Effector memory CD8-positive, alpha-beta T cell (primary cell): ENCODE measurements around the gene MEMO1.
A peak's percentile ranks its signal among the peaks of the same experiment; 100 is the strongest.
"Not testable (repeated sequence)": the region's sequence is repeated elsewhere in the genome, so short reads cannot be mapped to it uniquely, and the experiment has no call there.

Source experiments
- ATAC-seq: fragments of 150-1000 bp; cut with Tn5 transposase; replicated peaks from 2 replicates; pipeline ENCODE4 v1.10.0; 2021; ENCODE audit warnings: mild to moderate bottlenecking, moderate library complexity
- DNase-seq, 3 experiments: peaks; one replicate each; pipeline ENCODE4 v3.0.0; 2021
- H3K27ac Mint-ChIP-seq, 2 donors: one replicate each; pipeline ENCODE4 v1.8.0; 2022; ENCODE audit warnings: mild to moderate bottlenecking in 2 of 2, mixed read lengths in 2 of 2, moderate library complexity in 2 of 2
- H3K27me3 Mint-ChIP-seq, 2 donors: one replicate each; pipeline ENCODE4 v1.8.0; 2022; ENCODE audit warnings: mixed read lengths in 2 of 2
- H3K36me3 Mint-ChIP-seq: one replicate; pipeline ENCODE4 v1.8.0; 2022; ENCODE audit warnings: mild to moderate bottlenecking, moderate library complexity, mixed read lengths; ENCODE audit not compliant: insufficient read depth
- H3K4me1 Mint-ChIP-seq, 2 donors: one replicate each; pipeline ENCODE4 v1.8.0; 2022; ENCODE audit warnings: low read depth in 2 of 2, mixed read lengths in 2 of 2
- H3K4me3 Mint-ChIP-seq, 2 donors: one replicate each; pipeline ENCODE4 v1.8.0; 2022; ENCODE audit warnings: mild to moderate bottlenecking in 2 of 2, mixed read lengths in 2 of 2, moderate library complexity in 2 of 2
- H3K9me3 Mint-ChIP-seq, 2 donors: one replicate each; pipeline ENCODE4 v1.8.0; 2022; ENCODE audit warnings: mixed read lengths in 2 of 2

The MEMO1 gene

GRCh38 chr2:31962757-31963361 lies 47.9 kb downstream of the MEMO1 start:
- DNase-seq (no peak), ATAC-seq (no peak)
- Mint-ChIP-seq H3K36me3 (peaks cover 5% of the 10 kb centered on the region), H3K27me3 (no peaks in the 10 kb centered on the region), H3K4me1 (peaks cover 19 to 43% of the 10 kb centered on the region in 2 donors), H3K9me3 (no peaks in the 10 kb centered on the region), H3K27ac (peak overlapping the region in 1 of 2 donors; percentile 64), H3K4me3 (no peak overlapping the region)

- ATAC-seq (peak; percentile 42), DNase-seq (no peak)
- Mint-ChIP-seq H3K9me3 (no peaks in the 10 kb centered on the region), H3K36me3 (peaks cover 10% of the 10 kb centered on the region), H3K4me3 (peak overlapping the region; percentile 5 to 23), H3K4me1 (peaks cover 21 to 41% of the 10 kb centered on the region in 2 donors), H3K27me3 (no peaks in the 10 kb centered on the region), H3K27ac (peak overlapping the region; percentile 62 to 68)
These were observed 52.6 kb downstream of the MEMO1 start for GRCh38 chr2:31958140-31958717.

DNA sequence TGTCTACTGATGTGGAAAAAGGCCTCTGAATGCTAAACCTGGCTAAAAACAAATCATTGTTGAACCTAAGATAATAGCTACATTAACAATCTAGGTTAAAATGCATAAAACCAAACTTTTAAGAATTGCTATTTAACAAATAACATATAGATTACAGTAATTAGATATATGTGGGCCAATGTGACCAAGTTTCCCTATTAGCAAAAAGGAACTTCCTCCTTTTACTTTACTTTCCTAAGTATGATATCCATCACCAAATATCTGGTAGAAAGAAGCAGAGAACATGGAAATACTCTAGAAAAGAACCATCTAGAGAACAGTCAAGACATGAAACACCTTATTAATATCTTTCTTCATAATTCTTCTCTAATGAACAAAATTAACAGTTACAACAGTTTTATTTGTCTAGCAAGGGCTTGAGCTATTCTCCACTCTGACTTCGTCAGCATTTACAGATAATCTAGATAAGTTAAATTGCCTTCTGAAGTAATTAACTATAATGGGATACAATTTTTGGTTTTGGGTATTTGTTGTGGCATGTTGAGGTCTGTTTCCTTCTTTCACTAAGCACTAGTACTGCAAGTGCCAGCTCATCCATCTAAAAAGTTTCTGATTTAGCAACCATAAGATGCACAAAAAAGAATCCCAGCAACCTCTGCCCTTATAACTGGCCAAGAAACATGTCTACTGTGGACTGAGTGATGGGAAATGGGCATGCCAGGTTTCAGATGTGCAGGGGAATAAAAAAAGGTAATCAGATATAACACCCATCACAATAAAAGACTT lies 53.3 kb downstream of the MEMO1 start:
- H3K27me3 Mint-ChIP-seq: no peaks in the 10 kb centered on the region
- peak overlapping the region; percentile 62 to 68 for H3K27ac Mint-ChIP-seq
- H3K4me1 Mint-ChIP-seq: peaks cover 16 to 35% of the 10 kb centered on the region in 2 donors
- peaks cover 10% of the 10 kb centered on the region for H3K36me3 Mint-ChIP-seq
- H3K9me3 Mint-ChIP-seq: no peaks in the 10 kb centered on the region
- no peak for ATAC-seq
- DNase-seq: no peak
- peak overlapping the region in 1 of 2 donors; percentile 59 for H3K4me3 Mint-ChIP-seq

GRCh38 chr2:31956934-31957333 lies 53.9 kb downstream of the MEMO1 start:
- H3K4me1 Mint-ChIP-seq: peaks cover 14 to 28% of the 10 kb centered on the region in 2 donors
- H3K9me3 Mint-ChIP-seq, H3K27me3 Mint-ChIP-seq, DNase-seq: not testable (repeated sequence)
- ATAC-seq: peak; percentile 24
- peak overlapping the region; percentile 36 to 68 for H3K27ac Mint-ChIP-seq
- peak overlapping the region; percentile 26 to 59 for H3K4me3 Mint-ChIP-seq
- H3K36me3 Mint-ChIP-seq: peaks cover 10% of the 10 kb centered on the region

- H3K4me3 Mint-ChIP-seq: peak overlapping the region; percentile 26 to 59
- H3K27ac Mint-ChIP-seq: peak overlapping the region; percentile 36 to 68
These were observed 54.5 kb downstream of the MEMO1 start for GRCh38 chr2:31956312-31956711.

DNA sequence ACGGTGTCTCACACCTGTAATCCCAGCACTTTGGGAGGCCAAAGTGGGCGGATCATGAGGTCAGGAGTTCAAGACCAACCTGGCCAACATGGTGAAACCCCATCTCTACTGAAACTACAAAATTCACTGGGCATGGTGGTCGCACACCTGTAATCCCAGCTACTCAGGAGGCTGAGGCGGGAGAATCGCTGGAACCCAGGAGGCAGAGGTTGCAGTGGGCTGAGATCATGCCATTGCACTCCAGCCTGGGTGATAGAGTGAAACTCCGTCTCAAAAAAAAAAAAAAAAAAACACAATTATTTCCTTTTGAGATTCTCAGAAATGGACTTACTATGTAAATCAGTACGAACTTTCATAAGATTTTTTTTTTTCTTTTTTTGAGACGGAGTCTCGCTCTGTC lies 57.7 kb downstream of the MEMO1 start:
- not testable (repeated sequence) for DNase-seq, H3K27me3 Mint-ChIP-seq, H3K9me3 Mint-ChIP-seq, H3K4me3 Mint-ChIP-seq, ATAC-seq, H3K27ac Mint-ChIP-seq
- Mint-ChIP-seq H3K4me1 (peaks cover 12 to 34% of the 10 kb centered on the region in 2 donors), H3K36me3 (peaks cover 14% of the 10 kb centered on the region)

More at GRCh38 chr2:31956312-31956711, 54.5 kb downstream of the MEMO1 start:
- no peaks in the 10 kb centered on the region for H3K27me3 Mint-ChIP-seq
- ATAC-seq: no peak
- peaks cover 10% of the 10 kb centered on the region for H3K36me3 Mint-ChIP-seq
- peaks cover 16 to 31% of the 10 kb centered on the region in 2 donors for H3K4me1 Mint-ChIP-seq
- no peak for DNase-seq
- H3K9me3 Mint-ChIP-seq: no peaks in the 10 kb centered on the region

GRCh38 chr2:31950946-31951562 lies 59.8 kb downstream of the MEMO1 start:
- Mint-ChIP-seq H3K27ac (no peak overlapping the region), H3K36me3 (peaks cover 10% of the 10 kb centered on the region), H3K4me1 (peaks cover 14 to 36% of the 10 kb centered on the region in 2 donors), H3K27me3 (no peaks in the 10 kb centered on the region), H3K4me3 (no peak overlapping the region), H3K9me3 (no peaks in the 10 kb centered on the region)
- no peak for ATAC-seq
- DNase-seq: no peak

DNA sequence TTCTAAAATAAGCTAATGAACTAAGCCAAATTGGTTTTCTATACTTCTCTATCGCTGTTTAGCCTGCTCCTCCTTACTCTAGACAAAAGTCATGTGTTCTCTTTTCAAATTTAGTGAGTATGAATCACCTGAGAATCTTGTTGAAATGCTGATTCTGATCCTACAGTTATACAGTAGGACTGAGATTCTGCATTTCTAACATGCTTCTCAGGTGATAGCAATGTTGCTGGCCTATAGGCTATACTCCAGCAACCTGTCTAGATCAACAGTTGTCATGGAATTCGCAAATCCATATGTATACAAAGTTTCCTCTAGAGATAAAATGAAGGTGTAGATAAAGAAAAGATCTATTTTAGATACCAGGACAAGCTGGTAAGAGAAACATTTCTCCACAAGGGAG lies 62.9 kb downstream of the MEMO1 start:
- Mint-ChIP-seq H3K9me3 (no peaks in the 10 kb centered on the region), H3K27me3 (no peaks in the 10 kb centered on the region), H3K4me3 (no peak overlapping the region), H3K4me1 (peaks cover 18 to 62% of the 10 kb centered on the region in 2 donors), H3K36me3 (peaks cover 6% of the 10 kb centered on the region), H3K27ac (peak overlapping the region in 1 of 2 donors; percentile 76)
- ATAC-seq: no peak
- no peak for DNase-seq

DNA sequence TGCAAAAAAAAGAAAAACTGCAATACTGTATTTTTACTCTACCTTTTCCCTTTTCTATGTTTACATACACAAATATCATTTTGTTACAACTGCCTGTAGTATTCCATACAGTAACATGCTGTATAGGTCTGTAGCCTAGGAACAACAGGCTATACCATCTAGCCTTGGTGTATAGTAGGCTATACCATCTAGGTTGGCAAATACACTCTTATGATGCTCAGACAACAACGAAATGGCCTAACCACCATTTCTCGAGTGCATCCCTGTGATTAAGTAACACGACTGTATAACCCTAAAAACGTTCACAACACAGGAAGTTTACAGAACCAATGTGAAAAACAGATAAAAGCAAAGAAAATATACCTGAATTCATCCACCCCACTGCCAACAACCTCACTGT lies 64.0 kb downstream of the MEMO1 start:
- Mint-ChIP-seq H3K27me3 (no peaks in the 10 kb centered on the region), H3K9me3 (no peaks in the 10 kb centered on the region), H3K27ac (peak overlapping the region in 1 of 2 donors; percentile 55), H3K4me1 (peaks cover 18 to 61% of the 10 kb centered on the region in 2 donors), H3K4me3 (no peak overlapping the region), H3K36me3 (peaks cover 11% of the 10 kb centered on the region)
- DNase-seq: no peak
- ATAC-seq: no peak

DNA sequence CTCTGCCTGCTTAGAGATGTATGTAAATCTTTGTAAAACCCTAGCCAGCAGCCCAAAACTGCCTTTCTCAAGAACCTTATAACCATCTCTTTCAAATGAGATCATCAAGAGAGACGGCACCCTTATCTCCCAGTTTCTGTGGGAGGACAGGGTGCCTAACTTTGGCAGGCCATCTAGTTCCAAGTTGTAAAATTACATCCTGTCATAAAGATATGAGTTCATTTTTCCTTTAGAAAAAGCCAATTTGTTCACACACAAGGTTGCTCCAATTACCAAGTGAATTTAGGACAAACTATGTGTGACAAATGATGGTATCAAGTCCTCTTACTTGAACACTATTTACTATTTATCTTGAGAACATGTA lies 65.3 kb downstream of the MEMO1 start:
- Mint-ChIP-seq H3K9me3 (no peaks in the 10 kb centered on the region), H3K27me3 (no peaks in the 10 kb centered on the region), H3K4me3 (no peak overlapping the region), H3K4me1 (peaks cover 15 to 54% of the 10 kb centered on the region in 2 donors), H3K36me3 (peaks cover 11% of the 10 kb centered on the region), H3K27ac (no peak overlapping the region)
- ATAC-seq (no peak), DNase-seq (no peak)

DNA sequence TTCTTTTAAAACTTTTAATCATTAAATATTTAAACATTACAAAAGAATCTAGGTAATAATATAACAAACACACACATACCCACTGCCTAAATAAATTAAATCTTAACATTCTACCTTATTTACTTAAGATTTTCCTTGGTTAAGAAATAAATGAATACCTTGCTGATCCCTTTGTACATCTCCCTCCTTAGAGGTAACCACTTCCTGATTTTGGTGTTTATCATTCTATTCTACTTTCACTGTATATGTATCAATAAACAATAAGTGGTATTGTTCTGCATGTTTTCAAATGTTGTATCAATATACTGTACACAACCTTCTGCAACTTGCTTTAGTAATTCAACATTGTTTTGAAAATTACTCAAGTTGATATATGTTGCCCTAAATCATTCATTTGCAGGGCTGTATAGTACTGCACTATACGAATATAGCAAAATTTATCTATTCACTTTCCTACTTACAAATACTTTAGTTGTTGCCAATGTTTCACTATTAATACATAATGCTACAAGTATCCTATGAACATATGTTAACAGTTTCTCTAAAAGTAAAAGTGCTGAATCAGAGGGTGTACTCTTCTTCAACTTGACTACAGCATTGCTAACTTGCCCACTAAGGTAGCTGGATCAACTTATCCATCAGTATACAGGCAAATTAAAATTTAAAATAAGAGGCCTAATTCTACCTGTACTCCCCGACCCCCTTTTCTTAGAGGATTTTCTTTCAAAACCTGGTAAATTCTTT lies 65.8 kb downstream of the MEMO1 start:
- Mint-ChIP-seq H3K4me1 (peaks cover 15 to 54% of the 10 kb centered on the region in 2 donors), H3K4me3 (no peak overlapping the region), H3K27ac (no peak overlapping the region), H3K9me3 (no peaks in the 10 kb centered on the region), H3K27me3 (no peaks in the 10 kb centered on the region), H3K36me3 (peaks cover 10% of the 10 kb centered on the region)
- no peak for ATAC-seq
- DNase-seq: no peak

DNA sequence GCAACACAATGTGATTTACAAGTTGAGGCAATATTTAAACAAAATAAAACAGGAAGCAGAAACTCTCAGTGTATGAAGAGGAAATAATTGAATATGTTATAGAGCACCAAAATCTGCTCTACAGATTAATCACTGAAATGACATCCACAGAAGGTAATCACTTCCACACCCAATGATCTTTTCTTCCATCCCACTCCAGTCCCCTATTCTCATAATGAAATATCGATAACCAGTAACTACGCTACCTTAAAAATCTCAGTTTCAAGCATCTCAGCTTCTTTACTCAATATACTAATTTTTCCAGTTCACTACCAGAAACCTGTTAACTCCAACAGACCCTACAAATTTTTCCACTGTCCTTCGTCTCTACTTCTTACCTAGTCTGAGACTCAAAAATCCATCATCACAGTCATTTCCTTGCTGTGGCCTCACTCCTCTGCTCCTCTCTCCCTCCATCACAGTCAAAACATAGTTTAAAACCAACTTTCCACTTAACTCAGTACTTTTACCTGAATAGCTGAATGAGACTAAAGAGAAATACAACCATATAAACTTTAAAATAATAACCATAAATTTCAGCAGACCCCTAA lies 67.1 kb downstream of the MEMO1 start:
- ATAC-seq (no peak), DNase-seq (no peak)
- peaks cover 12 to 46% of the 10 kb centered on the region in 2 donors for H3K4me1 Mint-ChIP-seq
- no peak overlapping the region for H3K4me3 Mint-ChIP-seq
- no peaks in the 10 kb centered on the region for H3K9me3 Mint-ChIP-seq
- H3K36me3 Mint-ChIP-seq: peaks cover 8% of the 10 kb centered on the region
- no peaks in the 10 kb centered on the region for H3K27me3 Mint-ChIP-seq
- peak overlapping the region in 1 of 2 donors; percentile 15 for H3K27ac Mint-ChIP-seq

DNA sequence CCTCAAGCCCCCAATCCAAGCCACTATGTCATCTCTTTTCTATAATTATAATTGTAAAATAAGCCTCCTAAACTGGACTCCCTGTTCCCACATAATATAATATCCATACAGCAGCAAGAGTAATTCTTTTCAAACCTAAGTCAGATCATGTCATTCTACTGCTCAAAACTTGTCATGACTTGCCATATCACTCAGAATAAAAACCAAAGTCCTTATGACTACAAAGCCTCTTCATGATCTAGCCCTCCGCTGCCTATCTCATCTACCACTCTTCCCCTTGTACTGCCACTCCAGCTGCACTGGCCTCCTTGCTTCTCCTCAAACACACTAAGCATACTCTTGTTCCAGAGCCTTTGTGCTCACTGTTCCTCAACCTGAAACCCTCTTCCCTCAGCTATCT lies 69.9 kb downstream of the MEMO1 start:
- peaks cover 9 to 28% of the 10 kb centered on the region in 2 donors for H3K4me1 Mint-ChIP-seq
- ATAC-seq: no peak

More for the DNA sequence above, 69.9 kb downstream of the MEMO1 start:
- Mint-ChIP-seq H3K27ac (no peak overlapping the region), H3K36me3 (peaks cover 8% of the 10 kb centered on the region), H3K4me3 (no peak overlapping the region), H3K9me3 (no peaks in the 10 kb centered on the region), H3K27me3 (no peaks in the 10 kb centered on the region)
- no peak for DNase-seq
